ENCODE data around the gene ZRANB1. TPM values are rescaled to one million over a fixed set of nuclear protein-coding genes. Genes with fewer than 3 reads are reported as not detected.
A peak's percentile ranks its signal among the peaks of the same experiment; 100 is the strongest.

Gene ZRANB1
- total RNA-seq, 4 donors from 2014 or later = 51.2 to 91.1 (median 74.6) TPM

- no peaks in the 10 kb centered on the region for H3K27me3 ChIP-seq
- no peaks in the 10 kb centered on the region for H3K9me3 ChIP-seq
- in situ Hi-C loops (cut with MboI; ENCODE audit: low sequenced_read_pairs in 4 of 4) (no loop called here), intact Hi-C loops (cut with DNase I; ENCODE audit: low total_unique reads) (loop anchor here (2.0 kb wide), 1 partner anchor 99 kb away; no protein-coding TSS in a partner anchor)
- H3K27ac ChIP-seq = peak overlapping the region; percentile 90 to 93 (median 91)
- DNase-seq (peak; percentile 84 to 92), ATAC-seq (peak; percentile 43 to 51)
- H3K36me3 ChIP-seq = no peaks in the 10 kb centered on the region
- TF ChIP-seq CTCF (IDR thresholded peaks at IDR 0.05 in 4 of 5, conservative IDR thresholded peaks at IDR 0.05 in 1 of 5) (no peak), POLR2A (IDR thresholded peaks at IDR 0.05) (no peak)
- peak overlapping the region; percentile 13 to 33 (median 19) for H3K4me3 ChIP-seq
- peaks cover 100% of the 10 kb centered on the region in 2 donors for H3K4me1 ChIP-seq
Observed at GRCh38 chr10:125016123-125016522, 74.2 kb downstream of the ZRANB1 start.

- in situ Hi-C loops (cut with MboI; ENCODE audit: low sequenced_read_pairs in 4 of 4) = no loop called here
- Histone ChIP-seq H3K36me3 (no peaks in the 10 kb centered on the region), H3K27me3 (no peaks in the 10 kb centered on the region), H3K27ac (peak overlapping the region; percentile 90 to 93 (median 91)), H3K9me3 (no peaks in the 10 kb centered on the region), H3K4me3 (peak overlapping the region; percentile 13 to 33 (median 19)), H3K4me1 (peaks cover 95 to 100% of the 10 kb centered on the region in 2 donors)
- DNase-seq = peak; percentile 72 to 87
- ATAC-seq = peak; percentile 62 to 69
- intact Hi-C loops (cut with DNase I; ENCODE audit: low total_unique reads) = loop anchor here (2.0 kb wide), 1 partner anchor 100 kb away; no protein-coding TSS in a partner anchor
- TF ChIP-seq CTCF (IDR thresholded peaks at IDR 0.05 in 4 of 5, conservative IDR thresholded peaks at IDR 0.05 in 1 of 5) = no peak
- TF ChIP-seq POLR2A (IDR thresholded peaks at IDR 0.05) = peak in 1 of 2 donors; percentile 32
Observed at GRCh38 chr10:125016611-125017202, 74.8 kb downstream of the ZRANB1 start.

- no peak for TF ChIP-seq POLR2A (IDR thresholded peaks at IDR 0.05)
- TF ChIP-seq CTCF (IDR thresholded peaks at IDR 0.05 in 4 of 5, conservative IDR thresholded peaks at IDR 0.05 in 1 of 5) = no peak
- Histone ChIP-seq H3K27me3 (no peaks in the 10 kb centered on the region), H3K4me3 (no peak overlapping the region), H3K4me1 (peaks cover 93 to 100% of the 10 kb centered on the region in 2 donors), H3K27ac (peak overlapping the region; percentile 90 to 93 (median 91)), H3K36me3 (no peaks in the 10 kb centered on the region), H3K9me3 (no peaks in the 10 kb centered on the region)
- in situ Hi-C loops (cut with MboI; ENCODE audit: low sequenced_read_pairs in 4 of 4) (no loop called here), intact Hi-C loops (cut with DNase I; ENCODE audit: low total_unique reads) (loop anchor here (2.0 kb wide), 1 partner anchor 101 kb away; no protein-coding TSS in a partner anchor)
- no peak for DNase-seq
- no peak for ATAC-seq
Observed at GRCh38 chr10:125017547-125018298, 75.8 kb downstream of the ZRANB1 start.

GRCh38 chr10:125018576-125019143 lies 76.7 kb downstream of the ZRANB1 start:
- DNase-seq = no peak
- H3K36me3 ChIP-seq = no peaks in the 10 kb centered on the region
- no peak overlapping the region for H3K4me3 ChIP-seq
- peak overlapping the region; percentile 90 to 93 (median 91) for H3K27ac ChIP-seq
- no peaks in the 10 kb centered on the region for H3K27me3 ChIP-seq
- intact Hi-C loops (cut with DNase I; ENCODE audit: low total_unique reads) = no loop called here
- H3K4me1 ChIP-seq = peaks cover 93 to 100% of the 10 kb centered on the region in 2 donors
- in situ Hi-C loops (cut with MboI; ENCODE audit: low sequenced_read_pairs in 4 of 4) = no loop called here
- no peak for ATAC-seq
- no peaks in the 10 kb centered on the region for H3K9me3 ChIP-seq
- TF ChIP-seq POLR2A (IDR thresholded peaks at IDR 0.05) = no peak
- no peak for TF ChIP-seq CTCF (IDR thresholded peaks at IDR 0.05 in 4 of 5, conservative IDR thresholded peaks at IDR 0.05 in 1 of 5)
